Mammary epithelial cell (primary cell): ENCODE measurements around the gene ANO1.

Experiments
- CTCF ChIP-seq, 2 donors: IDR thresholded peaks in 1 of 2; conservative IDR thresholded peaks in 1 of 2; 2 replicates each; pipeline ENCODE4 v1.5.1; 2011 to 2012; ENCODE audit warnings: inconsistent platforms in 2 of 2, low read length in 2 of 2, mild to moderate bottlenecking in 2 of 2, control low read depth in 1 of 2, low read depth in 1 of 2; ENCODE audit not compliant: insufficient read depth in 1 of 2; ENCODE audit errors: extremely low read depth in 1 of 2
- EZH2 ChIP-seq: IDR thresholded peaks from 2 replicates; pipeline ENCODE4 v1.6.1; 2012; ENCODE audit warnings: low read length, inconsistent platforms, borderline replicate concordance

- TF ChIP-seq CTCF (conservative IDR thresholded peaks at IDR 0.05 in 1 of 2, IDR thresholded peaks at IDR 0.05 in 1 of 2; ENCODE audit: extremely low read depth in 1 of 2, insufficient read depth in 1 of 2, low read depth in 1 of 2, low read length in 2 of 2) = no peak
- no peak for TF ChIP-seq EZH2
Observed at GRCh38 chr11:70085815-70086769, 8.0 kb downstream of the ANO1 start.
